MM.1S (cell line): ENCODE results near the gene FREM1.

ENCODE experiments used
- DNase-seq: peaks from one replicate; pipeline ENCODE4 v3.0.0-alpha.2; 2015
- H2AFZ ChIP-seq: fragments of 300-600 bp; sonication (generic); 2 replicates; pipeline ENCODE4 v1.6.0; 2016; ENCODE audit warnings: antibody characterized with exemption, low read length
- H3F3A ChIP-seq: fragments of 300-600 bp; sonication (generic); 2 replicates; pipeline ENCODE4 v1.6.1; 2016; ENCODE audit warnings: mild to moderate bottlenecking, antibody characterized with exemption, low read length, moderate library complexity, mixed read lengths; ENCODE audit not compliant: insufficient read depth
- H3K27ac ChIP-seq: fragments of 300-600 bp; sonication (generic); 2 replicates; pipeline ENCODE4 v1.5.1; 2016; ENCODE audit warnings: mild to moderate bottlenecking, low read length
- H3K27me3 ChIP-seq: fragments of 300-600 bp; sonication (generic); replicated peaks from 2 replicates; pipeline ENCODE4 v1.6.0; 2016; ENCODE audit warnings: low read length; ENCODE audit not compliant: insufficient read depth
- H3K36me3 ChIP-seq: fragments of 300-600 bp; sonication (generic); replicated peaks from 2 replicates; pipeline ENCODE4 v1.6.1; 2016; ENCODE audit warnings: mild to moderate bottlenecking, low read length, mixed read lengths; ENCODE audit not compliant: insufficient read depth
- H3K4me1 ChIP-seq: fragments of 300-600 bp; sonication (generic); 2 replicates; pipeline ENCODE4 v1.6.1; 2016; ENCODE audit warnings: low read length, mixed read lengths
- H3K4me2 ChIP-seq: fragments of 300-600 bp; sonication (generic); 2 replicates; pipeline ENCODE4 v1.6.0; 2016; ENCODE audit warnings: low read depth, low read length
- H3K4me3 ChIP-seq: fragments of 300-600 bp; sonication (generic); 2 replicates; pipeline ENCODE4 v1.5.1; 2016; ENCODE audit warnings: low read length, mixed read lengths
- H3K79me2 ChIP-seq: fragments of 300-600 bp; sonication (generic); 2 replicates; pipeline ENCODE4 v1.6.1; 2016; ENCODE audit warnings: mixed run types, low read length, mixed read lengths
- H3K9ac ChIP-seq: fragments of 300-600 bp; sonication (generic); 2 replicates; pipeline ENCODE4 v1.6.1; 2016; ENCODE audit warnings: low read length, mixed read lengths
- H3K9me2 ChIP-seq: fragments of 300-600 bp; sonication (generic); replicated peaks from 2 replicates; pipeline ENCODE4 v1.6.1; 2016; ENCODE audit warnings: mild to moderate bottlenecking, low read length, mixed read lengths; ENCODE audit not compliant: insufficient read depth
- H3K9me3 ChIP-seq: fragments of 300-600 bp; sonication (generic); replicated peaks from 2 replicates; pipeline ENCODE4 v1.6.1; 2016; ENCODE audit warnings: mild to moderate bottlenecking, low read length, mixed read lengths; ENCODE audit not compliant: insufficient read depth
- H4K20me1 ChIP-seq: fragments of 300-600 bp; sonication (generic); 2 replicates; pipeline ENCODE4 v1.6.1; 2016; ENCODE audit warnings: mild to moderate bottlenecking, low read length, moderate library complexity, mixed read lengths; ENCODE audit not compliant: insufficient read depth
- EZH2 ChIP-seq: fragments of 300-600 bp; sonication (generic); optimal IDR thresholded peaks from 2 replicates; pipeline ENCODE3; 2017; ENCODE audit warnings: low read depth, mild to moderate bottlenecking, antibody characterized with exemption, low read length, mixed read lengths
- EZH2phosphoT487 ChIP-seq: fragments of 300-600 bp; sonication (generic); IDR thresholded peaks from 2 replicates; pipeline ENCODE4 v1.6.1; 2018; ENCODE audit warnings: antibody characterized with exemption, low read length
- TF ChIP-seq, protein P1 (sequence below): fragments of 300-600 bp; sonication (generic); IDR thresholded peaks from 2 replicates; pipeline ENCODE4 v1.5.1; 2016; ENCODE audit warnings: antibody characterized with exemption, low read length, mixed read lengths

Gene FREM1

DNA sequence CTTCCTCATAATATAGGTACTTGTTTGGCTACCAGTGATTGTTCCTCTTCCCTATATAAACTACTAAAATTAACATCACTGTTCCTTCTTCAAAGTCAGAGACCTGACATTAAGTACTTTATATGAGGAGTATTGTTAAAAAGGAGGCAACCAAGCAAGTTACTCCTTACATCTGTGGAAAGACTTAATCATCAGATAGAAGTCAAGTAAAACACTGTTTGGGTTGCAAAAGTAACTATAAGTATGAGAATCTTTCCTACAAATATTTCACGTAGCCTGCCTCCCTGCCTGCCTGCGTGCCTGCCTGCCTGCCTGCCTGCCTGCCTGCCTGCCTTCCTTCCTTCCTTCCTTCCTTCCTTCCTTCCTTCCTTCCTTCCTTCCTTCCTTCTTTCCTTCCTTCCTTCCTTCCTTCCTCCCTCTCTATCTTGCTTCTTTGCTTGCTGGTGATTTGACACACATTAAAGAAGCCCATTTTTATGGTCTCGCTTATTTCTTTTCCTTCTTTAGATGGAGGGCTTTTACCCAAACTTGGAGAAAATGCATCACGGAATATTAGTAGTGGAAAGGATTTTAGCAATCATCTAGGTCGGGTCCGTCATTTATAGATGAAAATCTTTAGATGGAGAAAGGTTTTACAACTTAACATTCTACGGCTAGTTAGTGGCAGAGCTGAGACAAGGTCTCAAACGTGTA is 190.9 kb downstream of the FREM1 start:
- no peak overlapping the region for H3K27ac ChIP-seq
- no peaks in the 10 kb centered on the region for H3K9me2 ChIP-seq
- H3K27me3 ChIP-seq = no peaks in the 10 kb centered on the region
- no peak overlapping the region for H3K4me3 ChIP-seq
- H3K9ac ChIP-seq = no peak overlapping the region
- no peaks in the 10 kb centered on the region for H3F3A ChIP-seq
- H3K4me2 ChIP-seq = no peak overlapping the region
- no peaks in the 10 kb centered on the region for H3K79me2 ChIP-seq
- no peaks in the 10 kb centered on the region for H4K20me1 ChIP-seq
- no peak for DNase-seq
- H3K36me3 ChIP-seq = no peaks in the 10 kb centered on the region
- H2AFZ ChIP-seq = no peak overlapping the region
- TF ChIP-seq, protein P1, sequence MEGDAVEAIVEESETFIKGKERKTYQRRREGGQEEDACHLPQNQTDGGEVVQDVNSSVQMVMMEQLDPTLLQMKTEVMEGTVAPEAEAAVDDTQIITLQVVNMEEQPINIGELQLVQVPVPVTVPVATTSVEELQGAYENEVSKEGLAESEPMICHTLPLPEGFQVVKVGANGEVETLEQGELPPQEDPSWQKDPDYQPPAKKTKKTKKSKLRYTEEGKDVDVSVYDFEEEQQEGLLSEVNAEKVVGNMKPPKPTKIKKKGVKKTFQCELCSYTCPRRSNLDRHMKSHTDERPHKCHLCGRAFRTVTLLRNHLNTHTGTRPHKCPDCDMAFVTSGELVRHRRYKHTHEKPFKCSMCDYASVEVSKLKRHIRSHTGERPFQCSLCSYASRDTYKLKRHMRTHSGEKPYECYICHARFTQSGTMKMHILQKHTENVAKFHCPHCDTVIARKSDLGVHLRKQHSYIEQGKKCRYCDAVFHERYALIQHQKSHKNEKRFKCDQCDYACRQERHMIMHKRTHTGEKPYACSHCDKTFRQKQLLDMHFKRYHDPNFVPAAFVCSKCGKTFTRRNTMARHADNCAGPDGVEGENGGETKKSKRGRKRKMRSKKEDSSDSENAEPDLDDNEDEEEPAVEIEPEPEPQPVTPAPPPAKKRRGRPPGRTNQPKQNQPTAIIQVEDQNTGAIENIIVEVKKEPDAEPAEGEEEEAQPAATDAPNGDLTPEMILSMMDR = no peak
- TF ChIP-seq EZH2 (no peak), EZH2phosphoT487 (no peak)
- no peaks in the 10 kb centered on the region for H3K4me1 ChIP-seq
- H3K9me3 ChIP-seq = no peaks in the 10 kb centered on the region

DNA sequence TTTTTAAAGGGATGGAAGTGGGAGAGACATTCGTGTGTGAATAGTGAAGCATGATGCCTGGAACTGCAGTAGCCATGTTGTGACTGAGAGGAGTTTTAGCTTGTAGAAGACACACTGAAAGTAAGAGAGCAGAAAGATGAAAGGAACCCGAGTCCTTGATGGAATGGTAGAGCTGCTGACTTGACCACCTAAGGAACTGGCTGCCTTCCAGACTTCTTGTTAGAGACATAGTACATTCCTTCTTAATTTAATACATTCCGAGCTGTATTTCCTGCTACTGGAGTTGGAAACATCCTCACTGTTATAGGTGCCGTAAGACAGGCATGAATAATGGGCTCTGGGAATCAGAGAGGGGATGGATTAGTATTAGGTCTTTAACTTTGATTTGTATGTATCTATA is 195.1 kb downstream of the FREM1 start:
- H3K9ac ChIP-seq = no peak overlapping the region
- H3K4me1 ChIP-seq = no peaks in the 10 kb centered on the region
- TF ChIP-seq EZH2phosphoT487 (no peak), EZH2 (no peak)
- TF ChIP-seq, protein P1 = no peak
- H4K20me1 ChIP-seq = no peaks in the 10 kb centered on the region
- no peak overlapping the region for H3K4me2 ChIP-seq
- no peaks in the 10 kb centered on the region for H3K27me3 ChIP-seq
- no peaks in the 10 kb centered on the region for H3K9me3 ChIP-seq
- no peak overlapping the region for H3K4me3 ChIP-seq
- DNase-seq = no peak
- no peaks in the 10 kb centered on the region for H3K79me2 ChIP-seq
- H2AFZ ChIP-seq = no peak overlapping the region
- H3K36me3 ChIP-seq = no peaks in the 10 kb centered on the region
- H3K9me2 ChIP-seq = no peaks in the 10 kb centered on the region
- no peaks in the 10 kb centered on the region for H3F3A ChIP-seq
- H3K27ac ChIP-seq = no peak overlapping the region

DNA sequence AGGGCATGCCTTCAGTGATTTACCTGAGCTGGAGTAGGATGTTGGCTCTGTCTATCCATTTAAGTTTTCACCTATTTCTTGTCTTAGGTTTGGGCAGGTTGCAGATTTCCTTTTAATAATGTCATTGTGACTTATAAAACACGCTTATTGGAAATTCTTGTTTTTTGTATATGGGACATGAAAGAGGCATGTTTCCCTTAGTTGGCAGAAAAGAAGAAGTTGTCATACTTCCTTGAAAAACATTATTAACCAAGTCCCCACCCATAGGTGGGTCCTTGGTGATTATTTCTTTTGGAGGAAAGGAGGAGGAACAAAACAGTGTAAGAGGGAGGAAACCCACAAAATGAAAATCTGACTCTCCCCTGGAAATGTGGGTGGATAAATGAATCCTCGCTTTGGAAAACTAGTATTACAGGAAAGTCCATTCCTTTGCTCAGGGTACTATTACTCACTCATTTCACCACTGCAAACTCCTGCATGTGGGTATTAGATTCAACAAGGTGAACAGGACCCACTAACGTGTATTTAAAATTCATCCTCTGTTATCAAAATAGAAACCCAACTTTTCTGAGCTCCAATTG is 197.0 kb downstream of the FREM1 start:
- no peak overlapping the region for H2AFZ ChIP-seq
- no peaks in the 10 kb centered on the region for H4K20me1 ChIP-seq
- no peaks in the 10 kb centered on the region for H3K4me1 ChIP-seq
- no peak for DNase-seq
- no peak overlapping the region for H3K9ac ChIP-seq
- no peaks in the 10 kb centered on the region for H3K27me3 ChIP-seq
- no peaks in the 10 kb centered on the region for H3K36me3 ChIP-seq
- no peaks in the 10 kb centered on the region for H3K9me2 ChIP-seq
- H3K79me2 ChIP-seq = no peaks in the 10 kb centered on the region
- no peaks in the 10 kb centered on the region for H3K9me3 ChIP-seq
- TF ChIP-seq EZH2 = no peak
- TF ChIP-seq EZH2phosphoT487 = no peak
- TF ChIP-seq, protein P1 = no peak
- H3K27ac ChIP-seq = no peak overlapping the region
- no peak overlapping the region for H3K4me3 ChIP-seq
- H3K4me2 ChIP-seq = no peak overlapping the region
- H3F3A ChIP-seq = no peaks in the 10 kb centered on the region
